ENCODE results near the gene ATP13A1. TPM values are rescaled to one million over a fixed set of nuclear protein-coding genes. Genes with fewer than 3 reads are reported as not detected.
"Not testable (repeated sequence)": the region's sequence is repeated elsewhere in the genome, so short reads cannot be mapped to it uniquely, and the experiment has no call there.

The ATP13A1 gene
- total and polyA plus RNA-seq, 2 donors, result 27.7 to 35.5 TPM

DNA sequence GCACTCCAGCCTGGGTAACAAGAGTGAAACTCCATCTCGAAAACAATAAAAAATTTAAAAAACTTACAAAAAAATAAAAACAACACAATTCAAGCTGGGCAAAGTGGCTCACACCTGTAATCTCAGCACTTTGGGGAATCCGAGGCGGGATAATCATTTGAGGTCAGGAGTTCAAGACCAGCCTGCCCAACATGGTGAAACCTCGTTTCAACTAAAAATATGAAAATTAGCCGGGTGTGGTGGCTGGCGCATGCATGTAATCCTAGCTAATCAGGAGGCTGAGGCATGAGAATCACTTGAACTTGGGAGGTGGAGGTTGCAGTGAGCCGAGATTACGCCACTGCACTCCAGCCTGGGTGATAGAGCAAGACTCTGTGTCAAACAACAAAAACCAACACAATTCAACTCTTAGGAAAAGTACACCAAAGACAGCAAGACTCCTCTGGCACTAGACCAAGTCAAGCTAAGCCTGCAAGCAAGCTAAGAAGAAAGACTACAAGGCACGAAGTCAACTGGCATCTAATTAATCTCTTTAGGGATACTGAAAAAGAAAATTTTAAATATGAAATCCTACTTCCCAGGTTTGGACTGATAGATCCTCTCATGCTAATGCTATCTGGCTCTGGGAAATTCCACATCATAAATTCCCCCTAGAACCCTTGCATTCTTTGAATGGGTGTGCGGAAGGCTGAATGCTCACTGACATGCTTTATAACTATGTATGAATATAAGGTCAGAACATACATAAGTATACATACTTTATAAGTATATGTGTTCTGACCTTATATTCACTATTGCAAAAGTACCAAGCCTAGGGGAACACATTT, 52.9 kb downstream of the ATP13A1 start:
- no peaks in the 10 kb centered on the region for H3K36me3 ChIP-seq (ENCODE audit: insufficient read depth)
- no peak for DNase-seq (ENCODE audit: extremely low spot score)
- H3K4me1 ChIP-seq (ENCODE audit: insufficient read depth), result no peaks in the 10 kb centered on the region
- 88% methylated on average over 10 of the region's 10 CpGs for WGBS
- H3K27ac ChIP-seq (ENCODE audit: low read depth), result no peak overlapping the region
- no peak overlapping the region for H3K4me3 ChIP-seq (ENCODE audit: low read depth, low read length)

DNA sequence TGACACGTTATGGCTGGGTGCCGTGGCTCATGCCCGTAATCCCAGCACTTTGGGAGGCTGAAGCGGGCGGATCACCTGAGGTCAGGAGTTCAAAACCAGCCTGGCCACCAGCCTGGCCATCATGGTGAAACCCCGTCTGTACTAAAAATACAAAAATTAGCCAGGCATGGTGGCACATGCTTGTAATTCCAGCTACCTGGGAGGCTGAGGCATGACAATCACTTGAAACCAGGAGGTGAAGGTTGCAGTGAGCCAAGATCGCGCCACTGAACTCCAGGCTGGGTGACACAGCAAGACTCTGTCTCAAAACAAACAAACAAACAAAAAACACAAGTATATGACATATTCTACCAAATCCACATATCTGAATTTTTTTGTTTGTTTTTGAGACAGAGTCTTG, 56.8 kb downstream of the ATP13A1 start:
- H3K4me3 ChIP-seq (ENCODE audit: low read depth, low read length); DNase-seq (ENCODE audit: extremely low spot score); H3K4me1 ChIP-seq (ENCODE audit: insufficient read depth); H3K27ac ChIP-seq (ENCODE audit: low read depth); H3K36me3 ChIP-seq (ENCODE audit: insufficient read depth): not testable (repeated sequence)
- 93% methylated on average over 8 of the region's 8 CpGs for WGBS

DNA sequence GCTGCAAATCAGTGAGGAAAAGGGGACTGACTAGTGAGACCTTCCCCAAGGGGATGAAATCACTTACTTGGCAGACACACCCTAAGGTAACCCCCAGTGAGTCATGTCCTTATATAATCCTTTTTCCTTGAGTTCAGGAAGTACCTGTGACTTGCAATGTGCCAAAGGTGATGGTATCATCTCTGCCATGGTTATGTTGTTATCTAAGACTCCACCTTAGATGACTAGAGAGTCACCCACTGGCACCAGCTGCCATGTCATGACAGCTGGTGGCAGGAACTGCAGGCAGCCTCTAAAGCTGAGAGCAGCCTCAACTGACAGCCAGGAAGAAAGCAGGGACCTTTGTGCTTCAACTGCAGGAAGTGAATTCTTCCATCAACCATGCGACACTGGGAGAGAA, 57.5 kb downstream of the ATP13A1 start:
- DNase-seq (ENCODE audit: extremely low spot score), result no peak
- H3K4me1 ChIP-seq (ENCODE audit: insufficient read depth), result no peaks in the 10 kb centered on the region
- no peak overlapping the region for H3K27ac ChIP-seq (ENCODE audit: low read depth)
- no peaks in the 10 kb centered on the region for H3K36me3 ChIP-seq (ENCODE audit: insufficient read depth)
- 76% methylated on average over 1 of the region's 1 CpG for WGBS
- no peak overlapping the region for H3K4me3 ChIP-seq (ENCODE audit: low read depth, low read length)

DNA sequence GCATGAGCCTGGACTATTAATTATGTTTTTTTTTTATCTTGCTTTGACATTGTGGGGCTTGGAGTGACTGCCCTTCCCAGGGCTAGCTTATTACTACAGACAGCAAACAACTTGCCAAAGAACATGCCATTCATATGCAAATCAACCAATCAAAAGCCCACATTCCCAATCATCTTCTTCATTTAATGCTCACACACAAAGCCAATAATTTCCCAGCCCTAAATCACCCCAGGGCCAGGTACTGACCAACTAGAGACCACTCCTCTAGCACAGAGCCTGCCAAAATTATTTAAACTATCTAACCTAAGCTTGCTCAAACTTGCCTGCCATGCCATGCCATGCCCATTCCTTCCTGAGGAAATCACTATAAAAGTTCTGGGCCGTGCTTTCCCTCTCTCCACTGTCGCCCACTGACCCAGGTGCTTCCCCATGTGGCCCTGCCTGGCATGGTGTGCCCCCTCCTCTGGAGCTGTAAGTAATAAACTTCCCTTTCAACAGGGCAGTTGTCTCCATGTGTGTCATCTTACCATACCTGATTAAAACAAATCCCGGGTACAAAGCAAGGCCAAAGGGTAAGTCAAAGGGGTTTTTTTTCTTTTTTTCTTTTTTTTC, 60.7 kb downstream of the ATP13A1 start:
- WGBS, result 79% methylated on average over 3 of the region's 3 CpGs
- no peak for DNase-seq (ENCODE audit: extremely low spot score)

DNA sequence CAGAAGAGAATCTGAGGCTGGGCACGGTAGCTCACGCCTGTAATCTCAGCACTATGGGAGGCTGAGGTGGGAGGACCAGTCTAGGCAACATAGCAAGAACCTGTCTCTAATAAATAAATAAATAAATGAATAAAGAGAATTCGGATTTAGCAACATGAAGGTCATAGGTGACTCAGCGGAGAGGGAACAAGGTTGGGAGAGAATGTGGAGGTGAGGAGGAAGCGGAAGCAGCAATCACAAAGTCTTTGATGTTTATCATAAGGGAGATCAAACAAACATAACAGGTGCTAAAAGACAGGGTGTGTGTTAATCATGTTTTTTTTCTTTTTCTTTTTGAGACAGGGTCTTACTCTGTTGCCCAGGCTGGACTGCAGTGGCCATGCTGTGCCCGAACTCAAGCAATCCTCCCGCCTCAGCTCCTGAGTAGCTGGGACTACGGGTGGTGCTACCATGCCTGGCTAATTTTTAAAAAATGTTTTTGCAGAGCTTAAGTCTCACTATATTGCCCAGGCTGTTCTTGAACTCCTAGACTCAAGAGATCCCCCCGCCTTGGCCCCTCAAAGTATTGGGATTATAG, 61.3 kb downstream of the ATP13A1 start:
- no peaks in the 10 kb centered on the region for H3K4me1 ChIP-seq (ENCODE audit: insufficient read depth)
- 75% methylated on average over 9 of the region's 9 CpGs for WGBS
- no peaks in the 10 kb centered on the region for H3K36me3 ChIP-seq (ENCODE audit: insufficient read depth)
- DNase-seq (ENCODE audit: extremely low spot score), result no peak
- no peak overlapping the region for H3K4me3 ChIP-seq (ENCODE audit: low read depth, low read length)
- H3K27ac ChIP-seq (ENCODE audit: low read depth), result no peak overlapping the region

More for the DNA sequence above, 60.7 kb downstream of the ATP13A1 start:
- no peak overlapping the region for H3K4me3 ChIP-seq (ENCODE audit: low read depth, low read length)
- H3K4me1 ChIP-seq (ENCODE audit: insufficient read depth), result no peaks in the 10 kb centered on the region
- H3K36me3 ChIP-seq (ENCODE audit: insufficient read depth), result no peaks in the 10 kb centered on the region
- no peak overlapping the region for H3K27ac ChIP-seq (ENCODE audit: low read depth)

DNA sequence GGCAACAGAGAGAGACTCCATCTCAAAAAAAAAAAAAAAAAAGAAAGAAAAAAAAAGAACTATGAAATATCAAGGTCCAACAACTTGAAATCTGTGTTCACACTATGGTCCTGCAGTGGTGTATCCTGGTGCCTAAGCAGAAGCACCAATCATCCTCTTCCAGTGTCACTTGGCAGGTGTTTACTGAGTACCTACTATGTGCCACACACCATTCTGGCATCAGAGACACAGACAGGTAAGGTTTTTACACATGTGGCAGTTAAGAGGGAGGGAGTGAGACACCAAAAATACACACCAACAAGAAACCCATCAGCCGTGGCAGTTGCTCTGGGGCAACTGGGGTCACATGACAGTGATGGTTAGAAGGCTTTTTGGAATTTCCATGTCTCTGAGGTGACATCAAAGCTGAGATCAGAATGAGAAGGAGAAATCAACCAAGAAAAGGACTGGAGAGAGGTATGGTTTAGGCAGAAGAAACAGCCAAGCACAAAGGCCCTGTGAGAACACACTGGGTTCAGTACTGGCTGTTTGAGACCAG, 62.6 kb downstream of the ATP13A1 start:
- H3K4me1 ChIP-seq (ENCODE audit: insufficient read depth), result no peaks in the 10 kb centered on the region
- H3K36me3 ChIP-seq (ENCODE audit: insufficient read depth), result no peaks in the 10 kb centered on the region
- no peak overlapping the region for H3K4me3 ChIP-seq (ENCODE audit: low read depth, low read length)
- no peak for DNase-seq (ENCODE audit: extremely low spot score)
- WGBS, result 86% methylated on average over 1 of the region's 1 CpG
- H3K27ac ChIP-seq (ENCODE audit: low read depth), result no peak overlapping the region

DNA sequence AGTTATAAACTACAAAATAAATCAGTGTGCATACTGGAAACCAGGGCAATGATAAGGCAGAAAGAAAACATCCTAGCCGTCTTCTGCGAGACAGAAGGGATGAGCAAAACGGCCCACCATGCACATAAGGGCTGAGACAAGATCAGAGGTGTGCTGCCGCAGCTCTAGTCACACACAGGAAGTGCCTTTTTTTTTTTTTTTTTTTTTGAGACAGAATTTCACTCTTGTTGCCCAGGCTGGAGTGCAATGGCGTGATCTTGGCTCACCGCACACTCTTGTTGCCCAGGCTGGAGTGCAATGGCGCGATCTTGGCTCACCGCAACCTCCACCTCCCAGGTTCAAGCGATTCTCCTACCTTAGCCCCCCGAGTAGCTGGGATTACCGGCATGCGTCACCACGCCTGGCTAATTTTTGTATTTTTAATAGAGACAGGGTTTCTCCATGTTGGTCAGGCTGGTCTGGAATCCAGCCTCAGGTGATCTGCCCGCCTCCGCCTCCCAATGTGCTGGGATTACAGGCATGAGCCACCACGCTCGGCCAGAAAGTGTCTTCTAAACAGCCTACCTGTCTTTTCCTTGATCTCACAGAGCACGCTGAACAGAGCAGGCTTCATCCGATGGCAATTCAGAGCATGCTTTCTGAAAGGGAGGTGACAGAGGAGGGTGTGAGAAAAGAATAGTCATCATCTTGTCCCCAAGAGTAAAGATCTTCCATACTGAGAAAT, 64.6 kb downstream of the ATP13A1 start:
- H3K4me1 ChIP-seq (ENCODE audit: insufficient read depth), result not testable (repeated sequence)

DNA sequence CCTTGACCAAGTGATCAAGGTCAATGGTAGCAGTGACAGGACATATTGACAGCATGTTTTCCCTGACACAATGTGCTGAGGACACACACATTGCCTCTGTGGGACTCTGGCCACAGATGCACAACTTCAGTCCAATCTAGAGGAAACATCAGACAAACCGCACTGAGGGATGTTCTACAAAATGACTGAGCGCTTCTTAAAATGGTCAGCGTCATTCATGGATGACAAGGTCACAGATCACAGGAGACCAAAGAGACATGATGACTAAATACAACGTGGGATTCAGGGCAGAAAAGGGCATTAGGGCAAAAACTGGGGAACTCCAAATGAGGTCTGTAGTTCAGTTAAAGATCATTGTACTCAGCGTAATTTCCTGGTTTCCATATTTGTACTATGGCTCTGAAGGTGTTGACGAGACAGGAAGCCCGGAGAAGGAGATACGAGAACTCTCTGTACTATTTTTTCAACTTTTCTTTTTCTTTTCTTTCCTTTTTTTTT, 65.6 kb downstream of the ATP13A1 start:
- Histone ChIP-seq H3K36me3 (ENCODE audit: insufficient read depth) (no peaks in the 10 kb centered on the region), H3K27ac (ENCODE audit: low read depth) (no peak overlapping the region), H3K4me3 (ENCODE audit: low read depth, low read length) (no peak overlapping the region), H3K4me1 (ENCODE audit: insufficient read depth) (no peaks in the 10 kb centered on the region)
- WGBS, result 82% methylated on average over 8 of the region's 8 CpGs
- no peak for DNase-seq (ENCODE audit: extremely low spot score)

More for the DNA sequence above, 64.6 kb downstream of the ATP13A1 start:
- H3K4me3 ChIP-seq (ENCODE audit: low read depth, low read length); H3K36me3 ChIP-seq (ENCODE audit: insufficient read depth); H3K27ac ChIP-seq (ENCODE audit: low read depth); DNase-seq (ENCODE audit: extremely low spot score): not testable (repeated sequence)
- WGBS, result 90% methylated on average over 20 of the region's 20 CpGs

Small RNA genes within 50 kb of the gene (small RNA-seq; reads per million reads assigned to genes)
- not detected for gene AC011458.2

Other genes starting within 250 kb of the ATP13A1 start
- 0.85 TPM for gene TSSK6, start 148.1 kb downstream of the ATP13A1 start, total RNA-seq
- 1.8 TPM for gene TSSK6, start 148.1 kb downstream of the ATP13A1 start, polyA plus RNA-seq
- gene NDUFA13, start 147.5 kb downstream of the ATP13A1 start, total RNA-seq, result 74.7 TPM
- gene NDUFA13, start 147.5 kb downstream of the ATP13A1 start, polyA plus RNA-seq, result 318 TPM
- gene YJEFN3, start 134.8 kb downstream of the ATP13A1 start, total RNA-seq, result 1.8 TPM
- 4.6 TPM for gene YJEFN3, start 134.8 kb downstream of the ATP13A1 start, polyA plus RNA-seq
- 0.32 TPM for gene CILP2, start 125.4 kb downstream of the ATP13A1 start, total RNA-seq
- 0.32 TPM for gene CILP2, start 125.4 kb downstream of the ATP13A1 start, polyA plus RNA-seq
- gene PBX4, start 45.0 kb downstream of the ATP13A1 start, total RNA-seq, result 3.9 TPM
- 2.1 TPM for gene PBX4, start 45.0 kb downstream of the ATP13A1 start, polyA plus RNA-seq
- 4.1 TPM for gene LPAR2, start 35.5 kb downstream of the ATP13A1 start, total RNA-seq
- gene LPAR2, start 35.5 kb downstream of the ATP13A1 start, polyA plus RNA-seq, result 4.9 TPM
- gene GMIP, start 20.0 kb downstream of the ATP13A1 start, total RNA-seq, result 3.6 TPM
- 6.2 TPM for gene GMIP, start 20.0 kb downstream of the ATP13A1 start, polyA plus RNA-seq
- 9.5 TPM for gene ZNF101, start 5.2 kb upstream of the ATP13A1 start, total RNA-seq
- 4.3 TPM for gene ZNF101, start 5.2 kb upstream of the ATP13A1 start, polyA plus RNA-seq
- gene ZNF14, start 69.4 kb upstream of the ATP13A1 start, total RNA-seq, result 30.1 TPM
- gene ZNF14, start 69.4 kb upstream of the ATP13A1 start, polyA plus RNA-seq, result 5.0 TPM
- gene ZNF506, start 158.1 kb upstream of the ATP13A1 start, total RNA-seq, result 71.4 TPM
- gene ZNF506, start 158.1 kb upstream of the ATP13A1 start, polyA plus RNA-seq, result 8.8 TPM
- 17.9 TPM for gene ZNF253, start 202.2 kb upstream of the ATP13A1 start, total RNA-seq
- 4.2 TPM for gene ZNF253, start 202.2 kb upstream of the ATP13A1 start, polyA plus RNA-seq
- 23.1 TPM for gene ZNF93, start 237.3 kb upstream of the ATP13A1 start, total RNA-seq
- gene ZNF93, start 237.3 kb upstream of the ATP13A1 start, polyA plus RNA-seq, result 5.8 TPM

All from urinary bladder (tissue), 4 donors.